OCI-LY1 (cell line): Measurements from ENCODE around the gene MROH7.

ENCODE experiments used
- H2AFZ ChIP-seq: fragments of 200-600 bp; sonication (generic), shearing (Covaris generic); 2 replicates; pipeline ENCODE4 v1.6.0; 2014; ENCODE audit warnings: antibody characterized with exemption, mild to moderate bottlenecking, low read length
- H3F3A ChIP-seq: fragments of 200-600 bp; sonication (generic), shearing (Covaris generic); 2 replicates; pipeline ENCODE4 v1.6.0; 2014; ENCODE audit warnings: mild to moderate bottlenecking, antibody characterized with exemption, low read length, moderate library complexity; ENCODE audit not compliant: insufficient read depth
- H3K27ac ChIP-seq: fragments of 200-600 bp; sonication (generic); 2 replicates; pipeline ENCODE4 v1.5.1; 2014; ENCODE audit warnings: low read length, mixed run types, mild to moderate bottlenecking, low read depth; ENCODE audit not compliant: poor library complexity, severe bottlenecking
- H3K27me3 ChIP-seq: fragments of 200-600 bp; sonication (generic); 2 replicates; pipeline ENCODE4 v1.6.0; 2014; ENCODE audit warnings: antibody characterized with exemption, mild to moderate bottlenecking, low read length, moderate library complexity; ENCODE audit not compliant: insufficient read depth
- H3K36me3 ChIP-seq: fragments of 200-600 bp; sonication (generic); 2 replicates; pipeline ENCODE4 v1.6.1; 2014; ENCODE audit warnings: mild to moderate bottlenecking, antibody characterized with exemption, low read length, moderate library complexity, mixed read lengths; ENCODE audit not compliant: insufficient read depth
- H3K4me1 ChIP-seq: fragments of 200-600 bp; sonication (generic); 2 replicates; pipeline ENCODE4 v1.5.1; 2014; ENCODE audit warnings: mild to moderate bottlenecking, low read length, moderate library complexity; ENCODE audit not compliant: insufficient read depth, severe bottlenecking
- H3K4me2 ChIP-seq: fragments of 200-600 bp; sonication (generic), shearing (Covaris generic); 2 replicates; pipeline ENCODE4 v1.6.1; 2014; ENCODE audit warnings: low read length
- H3K4me3 ChIP-seq: fragments of 200-600 bp; sonication (generic); 2 replicates; pipeline ENCODE4 v1.5.1; 2014; ENCODE audit warnings: low read length, low read depth, mild to moderate bottlenecking, mixed read lengths; ENCODE audit not compliant: poor library complexity, severe bottlenecking
- H3K79me2 ChIP-seq: fragments of 200-600 bp; shearing (Covaris generic); 2 replicates; pipeline ENCODE4 v1.6.1; 2016; ENCODE audit warnings: mixed run types, low read length, mixed read lengths; ENCODE audit not compliant: insufficient read depth
- H3K9ac ChIP-seq: fragments of 200-600 bp; sonication (generic), shearing (Covaris generic); 2 replicates; pipeline ENCODE4 v1.6.1; 2014; ENCODE audit warnings: mild to moderate bottlenecking, low read length, mixed read lengths
- H3K9me2 ChIP-seq: fragments of 200-600 bp; sonication (generic), shearing (Covaris generic); 2 replicates; pipeline ENCODE4 v1.6.1; 2014; ENCODE audit warnings: low read depth, mild to moderate bottlenecking, low read length, mixed read lengths
- H3K9me3 ChIP-seq: fragments of 200-600 bp; shearing (Covaris generic); 2 replicates; pipeline ENCODE4 v1.6.1; 2014; ENCODE audit warnings: low read length, mixed read lengths
- H4K20me1 ChIP-seq: fragments of 200-600 bp; sonication (generic), shearing (Covaris generic); 2 replicates; pipeline ENCODE4 v1.6.0; 2016; ENCODE audit warnings: mild to moderate bottlenecking, low read length; ENCODE audit not compliant: insufficient read depth
- EZH2 ChIP-seq: fragments of 200-600 bp; sonication (generic), shearing (Covaris generic); IDR thresholded peaks from 2 replicates; pipeline ENCODE4 v1.8.0; 2017; ENCODE audit warnings: borderline replicate concordance, mixed run types, mild to moderate bottlenecking, antibody characterized with exemption, low read length, moderate library complexity, mixed read lengths
- TF ChIP-seq, protein P1 (sequence below): fragments of 200-600 bp; sonication (generic), shearing (Covaris generic); IDR thresholded peaks from 2 replicates; pipeline ENCODE4 v1.5.1; 2017; ENCODE audit warnings: mild to moderate bottlenecking, antibody characterized with exemption, low read length, moderate library complexity, mixed read lengths

The MROH7 gene

DNA sequence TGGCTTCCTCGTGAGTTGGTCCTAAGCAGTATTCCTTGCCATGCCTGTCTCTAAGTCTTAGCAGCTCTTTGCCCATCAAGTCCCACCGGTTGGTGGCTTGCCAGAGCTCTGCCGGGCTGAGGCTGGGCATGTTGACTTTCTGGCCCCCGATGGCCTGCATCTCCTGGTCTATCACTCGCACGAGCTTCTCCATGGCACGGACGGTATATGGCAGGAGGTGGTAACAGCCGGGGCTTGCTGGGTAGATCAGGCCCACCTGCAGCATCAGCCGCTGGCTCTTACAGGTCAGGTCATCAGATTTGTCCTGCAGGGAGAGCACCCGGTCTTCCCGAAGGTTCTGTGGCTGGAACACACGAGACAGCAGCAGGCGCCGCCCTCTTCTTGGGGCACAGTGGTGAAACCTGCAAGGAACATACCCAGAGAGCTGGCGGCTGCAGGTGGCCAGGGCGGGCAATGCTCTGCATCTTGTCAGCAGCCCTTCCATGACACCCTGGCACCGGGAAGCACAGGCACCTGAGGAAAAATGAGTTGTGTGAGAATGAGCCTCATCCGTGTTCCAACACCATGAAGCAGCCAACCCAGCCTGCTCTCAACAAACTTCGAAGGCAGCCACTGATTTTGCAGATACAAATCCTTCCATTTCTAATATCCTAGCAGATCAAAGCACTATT, 117.2 kb downstream of the MROH7 start:
- H3K27me3 ChIP-seq: no peaks in the 10 kb centered on the region
- no peaks in the 10 kb centered on the region for H4K20me1 ChIP-seq
- TF ChIP-seq, protein P1, sequence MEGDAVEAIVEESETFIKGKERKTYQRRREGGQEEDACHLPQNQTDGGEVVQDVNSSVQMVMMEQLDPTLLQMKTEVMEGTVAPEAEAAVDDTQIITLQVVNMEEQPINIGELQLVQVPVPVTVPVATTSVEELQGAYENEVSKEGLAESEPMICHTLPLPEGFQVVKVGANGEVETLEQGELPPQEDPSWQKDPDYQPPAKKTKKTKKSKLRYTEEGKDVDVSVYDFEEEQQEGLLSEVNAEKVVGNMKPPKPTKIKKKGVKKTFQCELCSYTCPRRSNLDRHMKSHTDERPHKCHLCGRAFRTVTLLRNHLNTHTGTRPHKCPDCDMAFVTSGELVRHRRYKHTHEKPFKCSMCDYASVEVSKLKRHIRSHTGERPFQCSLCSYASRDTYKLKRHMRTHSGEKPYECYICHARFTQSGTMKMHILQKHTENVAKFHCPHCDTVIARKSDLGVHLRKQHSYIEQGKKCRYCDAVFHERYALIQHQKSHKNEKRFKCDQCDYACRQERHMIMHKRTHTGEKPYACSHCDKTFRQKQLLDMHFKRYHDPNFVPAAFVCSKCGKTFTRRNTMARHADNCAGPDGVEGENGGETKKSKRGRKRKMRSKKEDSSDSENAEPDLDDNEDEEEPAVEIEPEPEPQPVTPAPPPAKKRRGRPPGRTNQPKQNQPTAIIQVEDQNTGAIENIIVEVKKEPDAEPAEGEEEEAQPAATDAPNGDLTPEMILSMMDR: no peak
- TF ChIP-seq EZH2: no peak
- no peak overlapping the region for H3K27ac ChIP-seq
- no peak overlapping the region for H3K9ac ChIP-seq
- H3K9me3 ChIP-seq: no peaks in the 10 kb centered on the region
- H3K4me3 ChIP-seq: no peak overlapping the region
- H3K9me2 ChIP-seq: no peaks in the 10 kb centered on the region
- no peak overlapping the region for H3K4me2 ChIP-seq
- H3K36me3 ChIP-seq: peaks cover 18% of the 10 kb centered on the region
- peaks cover 9% of the 10 kb centered on the region for H3K4me1 ChIP-seq
- no peaks in the 10 kb centered on the region for H3F3A ChIP-seq
- no peak overlapping the region for H2AFZ ChIP-seq
- H3K79me2 ChIP-seq: no peaks in the 10 kb centered on the region
